Motor neuron (in vitro differentiated cells): ENCODE measurements around the gene COG5. TPM values are rescaled to one million over a fixed set of nuclear protein-coding genes. Genes with fewer than 3 reads are reported as not detected.
"Not testable (repeated sequence)": the region's sequence is repeated elsewhere in the genome, so short reads cannot be mapped to it uniquely, and the experiment has no call there.

Source experiments
- ATAC-seq, 8 experiments: fragments of 200-7000 bp; cut with Tn5 transposase; replicated peaks in 6 of 8; 2 replicates each; pipeline ENCODE4 v1.8.0; 2021; ENCODE audit warnings: mild to moderate bottlenecking in 8 of 8, moderate library complexity in 8 of 8
- H3K27ac ChIP-seq, 2 donors: fragments of 250-450 bp; sonication (Bioruptor Pico); 2 replicates each; pipeline ENCODE4 v1.9.0; 2021; ENCODE audit warnings: antibody characterized with exemption in 2 of 2, mild to moderate bottlenecking in 2 of 2, moderate library complexity in 1 of 2
- H3K4me1 ChIP-seq, 2 donors: fragments of 250-450 bp; sonication (Bioruptor Pico); replicated peaks in 1 of 2; 2 replicates each; pipeline ENCODE4 v1.6.1; 2021; ENCODE audit warnings: antibody characterized with exemption in 2 of 2, mild to moderate bottlenecking in 2 of 2, moderate library complexity in 1 of 2
- H3K4me3 ChIP-seq, 5 donors: fragments of 250-450 bp; sonication (Bioruptor Pico); 2 replicates each; pipeline ENCODE4 v1.9.0; 2021; ENCODE audit warnings: antibody characterized with exemption in 5 of 5, mild to moderate bottlenecking in 5 of 5, moderate library complexity in 4 of 5
- WGBS, 10 experiments: fragments of 450-650 bp; shearing (Covaris generic); methylation state at CpG; one replicate each; pipeline ENCODE4 v1.0.0; 2022; 5-methylcytosine and 5-hydroxymethylcytosine counted together
- in situ Hi-C, 9 experiments: fragments of 400-800 bp; cut with MboI; loops; one replicate each; pipeline ENCODE4 v1.15.0; 2021; ENCODE audit warnings: low sequenced_read_pairs in 9 of 9, low pct_unique_long_range_greater_than_20kb in 2 of 9; ENCODE audit not compliant: unreplicated experiment in 9 of 9
- total RNA-seq, 8 experiments: library from RNA; unstranded; fragments of 300-600 nt; gene quantifications; 2 replicates each; pipeline versions ENCODE4 v1.2.3 to v1.2.4, GENCODE V29; 2022

Gene COG5
- total RNA-seq, 8 experiments from 2014 or later, result 21.6 to 53.2 (median 35.0) TPM

DNA sequence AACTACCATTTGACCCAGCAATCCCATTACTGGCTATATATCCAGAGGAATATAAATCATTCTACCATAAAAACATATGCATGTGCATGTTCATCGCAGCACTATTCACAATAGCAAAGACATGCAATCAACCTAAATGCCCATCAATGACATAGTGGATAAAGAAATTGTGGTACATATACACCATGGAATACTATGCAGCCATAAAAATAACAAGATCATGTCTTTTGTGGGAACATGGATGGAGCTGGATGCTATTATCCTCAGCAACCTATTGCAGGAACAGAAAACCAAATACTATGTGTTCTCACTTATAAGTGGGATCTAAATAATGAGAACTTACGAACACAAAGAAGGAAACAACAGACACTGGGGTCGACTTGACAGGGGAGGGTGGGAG is 316.9 kb downstream of the COG5 start:
- ATAC-seq, H3K27ac ChIP-seq, in situ Hi-C loops, H3K4me3 ChIP-seq, H3K4me1 ChIP-seq: not testable (repeated sequence)
- WGBS, 10 experiments, result 54 to 100% (median 90%) methylated on average over 1 to 3 of the region's 3 CpGs; no CpG with 5 or more reads in 3 of the 10 experiments

DNA sequence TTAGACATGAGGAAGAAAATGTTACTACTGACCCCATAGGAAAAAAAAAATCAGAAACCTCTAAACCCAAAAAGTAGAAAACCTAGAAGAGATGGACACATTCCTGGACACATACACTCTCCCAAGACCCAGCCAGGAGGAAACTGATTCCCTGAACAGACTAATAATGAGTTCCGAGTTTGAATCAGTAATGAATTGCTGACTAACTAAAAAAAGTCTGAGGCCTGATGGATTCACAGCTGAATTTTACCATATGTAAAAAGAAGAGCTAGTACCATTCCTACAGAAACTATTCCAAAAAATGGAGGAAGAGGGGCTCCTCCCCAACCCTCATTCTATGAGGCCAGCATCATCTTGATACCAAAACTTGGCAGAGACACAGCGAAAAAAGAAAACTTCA is 319.1 kb downstream of the COG5 start:
- Histone ChIP-seq H3K27ac (no peak overlapping the region), H3K4me3 (no peak overlapping the region), H3K4me1 (no peaks in the 10 kb centered on the region)
- no peak for ATAC-seq
- in situ Hi-C loops, result no loop called here
- WGBS, 10 experiments, result 83 to 100% (median 93%) methylated on average over 1 to 2 of the region's 2 CpGs; no CpG with 5 or more reads in 2 of the 10 experiments

DNA sequence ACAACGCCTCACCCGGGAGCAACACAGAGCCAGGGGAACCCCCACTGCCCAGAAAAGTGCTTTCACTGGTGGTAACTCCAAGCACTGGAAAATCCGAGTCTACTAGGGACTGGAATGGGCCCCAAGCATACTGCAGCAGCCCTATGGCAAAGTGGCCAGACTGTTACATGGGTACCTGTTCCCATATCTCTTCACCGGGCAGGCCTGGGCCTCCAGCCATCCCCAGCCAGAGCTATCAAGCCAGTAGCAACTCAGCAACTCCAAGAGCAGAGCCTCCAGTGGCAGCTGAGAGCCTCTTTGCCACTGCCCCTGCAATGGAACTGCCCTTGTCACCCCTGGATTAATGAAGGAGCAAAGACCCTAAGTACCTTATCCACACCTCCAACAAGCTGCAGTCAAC is 321.5 kb downstream of the COG5 start:
- ATAC-seq, result no peak
- WGBS, 10 experiments, result 60 to 100% (median 94%) methylated on average over 1 to 3 of the region's 4 CpGs; no CpG with 5 or more reads in 5 of the 10 experiments

DNA sequence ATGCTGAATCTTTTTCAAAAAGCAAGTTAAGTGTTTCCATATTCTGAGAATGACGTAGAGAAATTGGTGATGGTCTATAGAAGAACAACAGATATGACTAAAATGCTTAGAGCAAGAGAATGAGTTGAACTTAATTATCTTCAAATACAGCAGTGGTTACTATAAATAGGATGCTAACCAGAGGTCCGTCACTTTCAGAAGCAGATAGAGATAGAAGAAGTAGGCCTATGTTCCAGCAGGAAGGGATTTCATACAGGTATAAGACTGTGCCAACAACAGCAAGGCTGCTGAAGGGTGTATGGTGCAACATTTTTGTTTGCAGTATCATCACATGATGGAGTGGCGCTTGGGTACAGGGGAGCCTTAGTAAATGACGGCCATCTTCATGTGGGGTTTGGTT is 326.3 kb downstream of the COG5 start:
- no peak for ATAC-seq
- 11 to 100% (median 99%) methylated on average over 1 to 4 of the region's 4 CpGs for WGBS, 10 experiments
- Histone ChIP-seq H3K4me1 (no peaks in the 10 kb centered on the region), H3K27ac (no peak overlapping the region), H3K4me3 (no peak overlapping the region)
- in situ Hi-C loops, result no loop called here

More for the DNA sequence above, 321.5 kb downstream of the COG5 start:
- in situ Hi-C loops, result no loop called here
- no peak overlapping the region for H3K27ac ChIP-seq
- no peak overlapping the region for H3K4me3 ChIP-seq
- no peaks in the 10 kb centered on the region for H3K4me1 ChIP-seq

DNA sequence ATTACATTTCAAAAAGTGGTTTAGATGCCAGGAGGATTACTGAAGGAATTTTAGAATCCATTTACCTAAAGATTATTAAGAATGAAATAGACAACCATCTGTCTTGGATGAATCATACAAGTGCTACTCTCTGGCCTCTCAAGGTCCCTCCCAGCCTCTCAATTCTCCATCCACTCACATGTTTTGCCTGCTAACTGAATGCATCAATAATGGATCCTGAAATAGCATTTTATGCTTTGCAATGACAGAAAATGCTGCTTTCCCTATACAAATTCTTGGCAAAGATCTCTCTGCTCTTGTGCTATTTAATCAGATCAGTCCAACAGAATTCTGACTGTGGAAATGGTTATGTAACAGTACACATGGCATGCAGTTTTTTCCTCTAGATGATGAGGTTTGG is 326.9 kb downstream of the COG5 start:
- ATAC-seq, result peak in 4 of 8 experiments; percentile 34 to 95 (median 74)
- in situ Hi-C loops, result no loop called here
- Histone ChIP-seq H3K4me3 (no peak overlapping the region), H3K4me1 (no peaks in the 10 kb centered on the region), H3K27ac (no peak overlapping the region)

DNA sequence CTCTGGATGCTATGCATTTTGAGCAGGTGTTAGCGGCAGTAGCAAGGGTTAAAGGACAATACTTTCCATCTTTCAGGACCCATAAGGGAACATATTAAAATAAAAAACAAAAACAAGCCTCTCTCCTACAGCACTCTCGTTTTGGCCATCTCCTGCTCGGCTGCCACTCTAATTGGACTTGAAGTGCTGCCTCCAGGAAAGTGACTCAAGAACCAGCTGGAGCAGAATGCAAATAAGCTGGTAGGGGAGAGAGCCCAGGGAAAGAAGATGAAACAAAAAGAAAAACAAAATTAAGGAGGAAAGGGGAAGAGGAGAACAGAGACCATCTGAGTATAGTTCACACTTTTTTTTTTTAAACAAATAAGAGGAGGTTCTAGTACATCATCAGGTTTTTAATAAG is 329.3 kb downstream of the COG5 start:
- Histone ChIP-seq H3K4me1 (no peaks in the 10 kb centered on the region), H3K27ac (no peak overlapping the region), H3K4me3 (no peak overlapping the region)
- no peak for ATAC-seq
- in situ Hi-C loops, result no loop called here
- 33 to 78% (median 61%) methylated on average over 1 to 3 of the region's 3 CpGs; no CpG with 5 or more reads in 2 of the 10 experiments for WGBS, 10 experiments

DNA sequence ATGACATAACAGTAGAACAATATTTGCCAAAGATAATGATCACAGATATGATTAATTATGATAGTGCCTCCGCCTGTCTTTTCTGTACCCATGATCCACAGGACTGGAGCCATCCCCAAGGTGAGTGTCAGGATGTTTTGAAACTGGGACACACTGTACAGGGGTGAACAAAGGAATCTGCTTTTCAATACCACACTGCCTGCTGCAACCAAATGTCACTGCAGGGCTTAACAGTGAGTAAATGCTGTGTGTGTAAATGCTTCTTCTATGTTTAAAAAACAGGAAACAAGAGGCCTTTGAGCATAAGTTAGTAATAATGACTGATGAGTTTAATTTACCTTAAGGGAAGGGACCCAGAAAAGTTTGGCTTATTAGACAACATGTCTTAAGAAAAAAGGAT is 329.7 kb downstream of the COG5 start:
- no peak for ATAC-seq
- H3K4me3 ChIP-seq, result no peak overlapping the region
- H3K27ac ChIP-seq, result no peak overlapping the region
- in situ Hi-C loops, result no loop called here
- no peaks in the 10 kb centered on the region for H3K4me1 ChIP-seq
- WGBS, 10 experiments, result 57 to 100% (median 88%) methylated on average over 1 of the region's 1 CpG; no CpG with 5 or more reads in 5 of the 10 experiments

DNA sequence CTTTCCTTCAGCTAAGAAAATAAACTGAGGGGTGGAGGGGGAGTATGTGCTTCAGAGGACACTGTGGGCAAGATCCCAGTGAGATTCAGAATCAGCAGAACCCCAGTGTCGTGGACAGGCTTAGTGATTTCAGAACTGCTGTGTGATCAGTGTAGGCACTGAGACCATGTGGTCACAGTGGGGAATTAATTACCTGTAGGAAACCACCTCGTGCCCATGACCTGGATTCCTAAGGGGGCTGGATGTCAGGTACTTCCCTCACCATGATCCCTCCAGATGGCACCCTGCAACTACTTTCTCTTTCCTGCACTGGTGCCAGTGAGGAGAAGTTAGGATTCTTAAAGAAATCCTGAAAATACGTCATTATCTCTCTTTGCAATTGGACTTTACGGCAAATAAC is 330.5 kb downstream of the COG5 start:
- ATAC-seq, result no peak
- H3K4me1 ChIP-seq, result no peaks in the 10 kb centered on the region
- WGBS, 10 experiments, result 58 to 100% (median 90%) methylated on average over 3 to 4 of the region's 4 CpGs; no CpG with 5 or more reads in 4 of the 10 experiments
- H3K4me3 ChIP-seq, result no peak overlapping the region
- in situ Hi-C loops, result no loop called here
- no peak overlapping the region for H3K27ac ChIP-seq

DNA sequence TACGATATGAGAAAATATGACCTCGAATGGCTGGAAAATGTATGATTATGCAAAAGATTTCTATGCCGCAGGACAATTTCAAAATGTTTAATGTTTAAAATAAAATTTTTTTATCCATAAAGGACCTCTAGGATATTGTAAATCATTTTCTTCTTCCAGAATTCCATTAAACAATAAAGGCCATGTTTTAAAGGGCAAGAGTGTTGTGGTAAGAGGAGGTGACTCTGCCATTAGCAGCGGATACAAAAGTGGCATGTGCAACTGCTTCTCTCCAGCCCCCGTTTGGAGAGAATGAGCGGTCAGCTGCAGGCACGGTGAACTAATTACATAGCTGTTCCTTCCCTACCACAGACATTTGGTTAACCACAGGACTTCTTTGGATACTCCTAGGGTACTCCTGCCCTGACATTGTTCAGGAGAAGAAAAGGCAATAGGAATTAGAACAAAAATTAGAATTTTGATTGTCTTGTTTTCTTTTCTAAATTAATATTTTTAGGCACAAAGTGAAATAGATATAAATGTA is 331.1 kb downstream of the COG5 start:
- in situ Hi-C loops, result no loop called here
- Histone ChIP-seq H3K27ac (no peak overlapping the region), H3K4me3 (no peak overlapping the region), H3K4me1 (no peaks in the 10 kb centered on the region)
- WGBS, 10 experiments, result 86 to 100% (median 98%) methylated on average over 3 to 7 of the region's 7 CpGs; no CpG with 5 or more reads in 1 of the 10 experiments
- ATAC-seq, result no peak

DNA sequence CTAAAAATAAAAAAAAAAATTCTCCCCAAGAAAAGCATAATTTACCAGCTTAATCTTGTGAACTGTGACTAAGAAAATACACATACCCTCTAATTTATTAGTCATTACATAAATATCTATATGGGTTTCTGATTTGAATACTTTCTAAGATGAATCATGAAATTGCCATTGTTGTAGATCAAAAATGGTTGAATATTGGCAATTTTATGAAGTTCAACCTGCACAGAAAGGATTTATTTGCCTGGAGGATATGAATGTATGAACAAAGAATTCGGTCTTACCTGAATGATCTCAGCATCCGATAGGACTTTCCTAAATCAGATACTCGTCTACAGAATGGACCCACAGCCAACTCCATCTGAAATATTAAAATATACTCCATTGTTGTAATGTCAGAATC is 333.4 kb downstream of the COG5 start:
- Histone ChIP-seq H3K4me1 (peaks cover 3 to 7% of the 10 kb centered on the region in 2 donors), H3K4me3 (no peak overlapping the region), H3K27ac (no peak overlapping the region)
- no peak for ATAC-seq
- WGBS, 10 experiments, result 83 to 100% (median 95%) methylated on average over 1 to 3 of the region's 3 CpGs; no CpG with 5 or more reads in 1 of the 10 experiments
- in situ Hi-C loops, result no loop called here

DNA sequence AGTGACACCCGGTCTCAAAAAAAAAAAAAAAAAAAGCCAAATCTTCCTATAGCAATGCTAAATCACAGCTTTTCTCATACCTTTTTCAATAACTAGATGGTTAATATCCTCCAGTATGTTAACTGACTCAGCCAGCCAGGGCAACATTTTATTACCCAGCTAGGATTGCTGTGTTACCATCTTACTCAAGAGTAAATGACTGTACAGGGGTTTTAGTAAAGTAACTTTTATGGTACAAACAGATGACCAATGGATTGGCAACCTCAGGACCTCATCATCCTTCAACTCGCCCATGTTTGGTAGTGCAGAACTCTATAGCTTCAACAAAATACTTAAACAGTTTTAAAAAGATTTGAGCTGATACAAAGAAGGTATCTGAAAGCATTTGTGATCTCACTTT is 335.4 kb downstream of the COG5 start:
- peaks cover 19 to 25% of the 10 kb centered on the region in 2 donors for H3K4me1 ChIP-seq
- no peak overlapping the region for H3K4me3 ChIP-seq
- WGBS, 10 experiments, result 92 to 100% (median 100%) methylated on average over 1 to 2 of the region's 2 CpGs; no CpG with 5 or more reads in 4 of the 10 experiments
- ATAC-seq, result no peak
- in situ Hi-C loops, result no loop called here
- H3K27ac ChIP-seq, result no peak overlapping the region

DNA sequence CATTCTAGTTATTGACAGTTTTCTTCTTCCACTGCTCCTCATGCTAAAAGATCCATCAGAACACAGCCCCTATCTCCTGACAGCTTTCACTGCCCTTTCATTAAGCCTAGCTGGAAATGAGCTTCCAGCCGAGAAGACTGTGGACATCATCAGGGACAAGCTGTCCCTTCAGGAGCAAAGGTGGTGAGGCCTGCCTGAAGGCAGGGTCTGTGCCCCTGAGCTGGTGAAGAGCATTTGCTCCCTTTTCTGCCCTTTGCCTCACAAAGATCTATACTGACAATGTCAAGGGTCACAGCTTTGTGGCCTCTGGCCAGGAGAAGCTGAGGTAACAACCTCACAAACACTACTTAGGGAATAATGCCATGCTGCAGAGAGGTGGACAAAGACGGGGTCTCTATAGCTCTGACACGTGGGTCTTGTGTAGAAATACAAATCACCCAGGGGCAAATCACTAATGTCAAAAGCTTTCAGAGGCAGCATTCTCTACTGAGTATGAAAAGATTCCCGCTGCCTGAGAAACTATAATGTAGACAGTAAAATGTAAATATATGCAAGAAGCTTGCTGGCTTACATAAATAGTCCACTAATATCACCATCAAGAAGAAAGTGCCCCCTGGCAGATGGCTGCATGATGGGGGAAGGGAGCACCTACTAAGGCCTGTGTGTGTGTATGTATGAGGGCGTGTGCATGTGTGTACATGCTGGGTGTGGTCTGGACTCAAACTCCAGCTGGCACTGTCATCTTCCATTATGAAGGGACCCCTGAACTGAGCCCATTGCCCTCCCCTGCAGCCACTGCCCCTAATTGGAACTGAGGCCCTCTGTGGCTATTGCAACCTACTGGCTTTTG is 339.1 kb downstream of the COG5 start:
- Histone ChIP-seq H3K4me1 (peaks cover 21 to 32% of the 10 kb centered on the region in 2 donors), H3K4me3 (no peak overlapping the region), H3K27ac (peak overlapping the region; percentile 15 to 75)
- in situ Hi-C loops, result no loop called here
- ATAC-seq, result peak; percentile 26 to 95 (median 72)
- WGBS, 10 experiments, result 0 to 83% (median 14%) methylated on average over 1 to 3 of the region's 5 CpGs; no CpG with 5 or more reads in 2 of the 10 experiments

DNA sequence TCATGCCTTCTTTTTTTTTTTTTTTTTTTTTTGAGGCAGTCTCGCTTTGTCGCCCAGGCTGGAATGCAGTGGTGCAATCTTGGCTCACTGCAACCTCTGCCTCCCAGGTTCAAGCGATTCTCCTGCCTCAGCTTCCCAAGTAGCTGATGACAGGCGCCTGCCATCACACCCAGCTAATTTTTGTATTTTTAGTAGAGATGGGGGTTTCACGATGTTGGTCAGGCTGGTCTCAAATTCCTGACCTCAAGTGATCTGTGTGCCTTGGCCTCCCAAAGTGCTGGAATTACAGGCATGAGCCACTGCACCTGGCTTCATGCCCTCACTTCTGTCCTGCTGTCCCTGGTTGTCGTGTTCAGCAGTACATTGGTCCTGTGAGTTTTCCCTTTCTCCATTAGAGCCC is 342.9 kb downstream of the COG5 start:
- ATAC-seq, in situ Hi-C loops, H3K4me3 ChIP-seq, H3K27ac ChIP-seq: not testable (repeated sequence)
- 80 to 100% (median 100%) methylated on average over 1 to 4 of the region's 6 CpGs; no CpG with 5 or more reads in 2 of the 10 experiments for WGBS, 10 experiments
- peaks cover 18 to 28% of the 10 kb centered on the region in 2 donors for H3K4me1 ChIP-seq
